Stimulated activated CD4-positive, alpha-beta T cell treated with anti-CD3 and anti-CD28 coated beads, Interleukin-4, amount 100 ng/mL, for 4 hours (primary cell): Measurements from ENCODE around the gene CNTNAP2.

Source experiments
- DNase-seq, 2 experiments: peaks; one replicate each; pipeline ENCODE4 v3.0.0-alpha.2; 2020

The CNTNAP2 gene

DNA sequence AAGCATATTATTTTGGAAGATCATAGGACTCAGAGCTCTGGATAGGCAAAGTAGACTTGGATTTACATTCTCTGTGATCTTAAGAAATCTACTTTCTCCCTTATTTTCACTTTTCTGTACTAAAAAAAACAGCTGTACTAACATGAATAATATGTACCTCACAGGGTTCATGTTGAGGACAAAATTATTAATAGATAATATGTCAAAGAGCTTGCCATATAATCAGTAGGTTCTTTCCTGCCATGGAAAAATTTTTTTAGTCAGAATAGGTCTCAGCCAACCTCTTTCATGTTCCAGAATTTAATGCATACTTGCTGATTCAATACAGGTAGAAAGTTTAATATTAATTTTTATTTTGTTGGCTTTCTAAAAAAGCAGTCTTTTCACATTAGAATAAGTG is 1693.7 kb downstream of the CNTNAP2 start:
- DNase-seq = no peak

DNA sequence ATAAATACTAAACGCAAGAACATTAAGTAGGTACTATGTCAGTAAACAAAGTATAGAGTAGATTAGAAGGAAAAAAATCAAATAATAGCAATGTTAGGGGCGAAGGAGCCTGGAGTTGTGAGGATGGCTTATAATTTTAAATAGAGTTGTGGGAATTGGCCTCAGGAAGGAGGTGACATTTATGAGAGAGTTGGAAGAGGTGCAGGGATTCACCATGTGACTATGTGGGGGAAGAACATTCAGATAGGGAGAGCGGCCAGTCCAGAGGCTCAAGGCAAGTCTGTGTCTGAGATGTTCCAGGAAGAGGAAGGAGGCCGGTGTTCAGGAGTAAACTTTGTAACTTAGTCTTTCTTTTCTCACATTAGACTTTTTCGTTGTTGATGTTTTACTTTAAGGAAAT is 1695.3 kb downstream of the CNTNAP2 start:
- no peak for DNase-seq

DNA sequence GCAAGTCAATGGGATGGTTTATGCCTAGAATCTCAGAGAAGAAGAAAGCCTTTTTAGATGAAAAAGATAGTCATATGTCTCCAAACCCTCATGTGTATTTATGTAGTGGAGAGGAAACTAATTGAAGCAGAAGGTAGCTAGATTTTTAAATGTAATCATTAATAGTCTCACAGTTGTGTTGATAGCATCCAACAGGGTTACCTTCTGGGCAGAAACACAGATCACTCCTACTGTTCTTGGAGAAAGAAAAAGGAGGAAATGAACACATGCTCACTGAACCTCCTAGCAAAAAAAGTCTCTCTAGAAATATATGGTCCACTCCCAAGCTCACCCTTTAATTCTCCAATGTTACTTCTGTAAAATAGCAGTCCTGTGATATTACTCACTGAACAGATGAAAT is 1696.7 kb downstream of the CNTNAP2 start:
- no peak for DNase-seq

DNA sequence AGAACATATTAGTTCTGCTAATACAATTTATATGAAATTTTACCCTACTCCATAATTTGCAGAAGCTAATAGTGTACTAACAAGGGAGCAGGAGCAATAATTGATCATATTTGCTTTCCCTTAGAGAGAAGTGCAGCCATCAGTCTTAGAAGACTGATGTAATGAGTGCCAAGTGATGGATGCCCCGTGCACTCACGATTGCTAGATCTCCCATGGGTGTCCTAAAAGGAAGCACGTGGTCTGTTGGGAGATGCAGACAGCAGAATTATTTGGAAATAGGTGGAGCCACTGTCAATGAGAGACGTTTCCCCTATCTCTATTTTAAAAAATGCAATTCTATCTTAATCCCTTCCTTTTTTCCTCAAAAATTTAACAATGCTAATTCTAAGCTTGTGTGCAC is 1701.7 kb downstream of the CNTNAP2 start:
- DNase-seq = no peak

DNA sequence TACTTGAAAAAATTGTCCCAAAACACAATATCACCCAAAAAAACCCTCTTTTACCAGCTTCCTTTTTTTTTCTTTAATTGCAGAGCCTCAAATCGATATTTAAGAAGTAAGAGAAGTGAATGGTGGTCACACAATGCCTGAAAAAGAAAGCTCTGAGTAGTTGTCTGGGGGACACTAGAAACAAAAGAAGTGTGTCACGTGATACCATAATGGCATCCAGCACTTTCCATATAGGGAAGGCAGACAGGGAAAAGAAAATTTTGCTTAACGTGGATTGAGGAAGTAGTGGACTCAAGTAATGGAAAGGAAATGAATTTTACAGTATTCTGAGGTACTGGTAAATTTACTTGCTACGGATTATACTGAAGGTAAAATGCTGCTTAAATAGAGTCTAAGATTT is 1708.1 kb downstream of the CNTNAP2 start:
- DNase-seq = no peak

DNA sequence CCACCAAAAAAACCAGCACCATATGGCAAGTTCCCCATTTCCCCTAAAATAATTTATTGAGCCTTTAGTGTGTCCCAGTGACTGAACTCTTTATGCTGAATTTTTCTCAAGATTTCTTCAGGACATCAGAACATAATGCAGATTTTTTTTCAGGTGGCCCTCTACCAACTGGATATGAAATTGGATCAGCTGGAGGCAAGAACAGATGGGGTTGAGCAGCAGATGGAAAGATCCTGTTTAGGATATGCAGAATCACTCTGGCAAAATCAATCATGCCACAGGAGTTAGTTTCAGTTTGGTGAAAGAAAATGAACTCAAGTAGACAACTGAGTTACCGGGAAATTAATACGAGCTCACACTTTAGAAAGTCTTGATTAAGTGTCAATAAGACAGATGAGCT is 1712.4 kb downstream of the CNTNAP2 start:
- DNase-seq = no peak

DNA sequence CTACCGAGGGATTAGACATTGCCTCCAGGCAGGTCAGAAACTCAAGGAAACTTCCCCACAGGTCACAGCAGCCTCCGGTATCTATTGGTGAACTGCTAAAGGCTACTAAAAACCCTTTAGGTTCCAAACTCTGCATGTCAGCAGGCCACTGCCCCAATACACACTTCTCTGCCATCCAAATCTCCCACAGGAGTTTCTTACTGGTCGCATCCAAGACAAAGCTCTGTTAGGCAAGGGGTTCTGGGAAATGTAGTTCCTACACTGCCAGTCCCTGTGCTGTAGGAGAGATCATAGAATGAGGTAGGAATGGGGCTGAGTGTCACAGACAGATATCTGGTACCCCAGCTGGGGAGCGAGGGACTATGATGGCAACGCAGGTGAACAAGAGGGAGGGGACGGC is 1717.0 kb downstream of the CNTNAP2 start:
- DNase-seq = no peak

DNA sequence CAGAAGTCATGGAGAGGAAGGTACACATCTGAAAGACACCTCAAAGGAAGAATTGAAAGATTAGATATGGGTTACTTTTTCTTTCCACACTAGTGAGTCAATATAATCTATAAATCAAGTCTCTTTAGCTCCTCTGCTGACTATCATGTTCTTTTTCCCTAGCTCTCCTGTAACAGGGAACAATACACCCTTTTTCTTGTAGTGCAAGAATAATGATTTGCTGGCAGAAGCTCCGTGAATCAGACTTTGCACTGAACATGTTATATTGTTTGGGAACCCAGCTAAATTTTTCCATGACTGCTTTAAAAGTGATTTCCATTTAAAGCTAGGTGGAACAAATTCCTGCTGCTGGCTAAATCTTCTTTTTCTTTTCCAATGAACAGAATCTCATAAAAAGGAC is 1717.4 kb downstream of the CNTNAP2 start:
- no peak for DNase-seq

DNA sequence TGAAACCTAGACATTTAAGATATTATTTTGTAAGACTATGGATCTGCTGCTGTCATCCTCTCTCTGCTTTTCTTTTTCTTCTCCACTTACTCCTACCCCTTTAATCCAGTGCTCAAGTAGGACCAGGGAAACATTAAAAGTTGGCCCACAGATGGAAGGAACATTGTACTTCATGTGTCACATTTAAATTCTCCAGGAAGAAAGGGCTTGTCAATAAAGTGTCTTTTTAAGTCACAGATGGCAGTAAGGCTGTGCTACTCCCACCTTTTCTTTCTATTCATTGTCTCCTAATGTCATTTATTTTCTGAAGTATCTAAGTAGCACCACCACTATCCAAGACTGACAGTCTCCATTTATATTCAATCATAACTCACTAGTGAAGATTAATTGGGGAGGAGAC is 1736.2 kb downstream of the CNTNAP2 start:
- DNase-seq = no peak

DNA sequence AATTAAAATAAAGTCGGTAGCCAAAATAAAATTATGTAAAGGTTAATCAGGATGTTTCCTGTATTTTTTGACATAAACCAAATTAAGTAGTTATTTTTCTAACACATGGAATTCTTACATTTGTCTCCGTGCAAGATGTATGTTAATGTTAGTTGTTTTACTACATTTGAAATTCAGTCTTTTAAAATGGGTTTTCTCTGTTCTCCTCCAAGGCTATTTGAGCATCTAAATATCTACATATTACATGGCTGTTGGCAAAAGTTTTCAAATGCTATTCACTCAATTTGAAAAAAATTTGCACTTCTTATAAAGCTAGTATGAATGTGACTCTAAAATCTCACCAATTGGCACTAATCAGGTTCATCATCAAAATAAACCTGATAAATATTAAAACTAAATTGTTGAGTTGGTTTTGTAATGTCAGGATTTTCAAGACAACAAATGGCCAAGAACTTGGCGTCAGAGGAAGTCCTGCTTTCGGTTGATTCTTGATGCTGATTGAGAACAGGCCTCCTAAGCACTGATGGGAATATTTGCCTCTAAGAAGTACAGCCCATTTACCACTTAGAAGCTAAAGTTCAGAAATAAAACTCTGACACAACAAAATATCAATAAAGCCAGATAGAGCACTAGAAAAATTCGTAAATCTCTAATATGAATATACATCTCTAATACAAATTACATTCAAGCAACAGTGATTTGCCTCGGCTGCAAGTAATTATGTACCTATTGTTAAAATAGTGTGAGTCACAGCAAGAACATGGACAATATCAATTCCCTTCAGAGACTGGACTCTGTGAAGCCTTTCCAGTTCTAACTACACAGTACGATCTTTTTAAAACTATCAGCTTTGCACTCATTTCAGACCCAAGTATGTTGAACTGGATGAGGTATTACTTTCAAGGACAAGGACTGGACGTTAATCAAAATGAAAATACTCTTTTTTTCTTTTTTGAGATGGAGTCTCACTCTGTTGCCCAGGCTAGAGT is 1740.8 kb downstream of the CNTNAP2 start:
- DNase-seq = no peak

DNA sequence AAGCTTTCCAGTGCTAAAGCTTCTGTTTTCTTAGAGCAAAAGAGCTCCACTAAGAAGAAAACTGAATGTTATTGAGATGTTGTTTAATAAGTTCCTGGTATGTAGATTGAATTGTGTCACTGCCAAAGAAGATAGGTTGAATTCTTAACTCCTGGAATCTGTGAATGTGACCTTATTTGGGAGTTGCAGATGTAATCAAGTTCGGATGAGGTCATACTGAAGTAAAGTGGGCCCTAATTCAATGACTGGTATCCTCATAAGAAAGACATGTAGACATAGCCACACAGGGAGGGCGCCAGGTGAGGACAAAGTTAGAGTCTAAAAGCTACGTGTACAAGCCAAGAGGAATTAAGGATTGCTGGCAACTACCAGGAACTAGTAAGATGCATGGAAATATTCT is 1741.8 kb downstream of the CNTNAP2 start:
- DNase-seq = no peak

DNA sequence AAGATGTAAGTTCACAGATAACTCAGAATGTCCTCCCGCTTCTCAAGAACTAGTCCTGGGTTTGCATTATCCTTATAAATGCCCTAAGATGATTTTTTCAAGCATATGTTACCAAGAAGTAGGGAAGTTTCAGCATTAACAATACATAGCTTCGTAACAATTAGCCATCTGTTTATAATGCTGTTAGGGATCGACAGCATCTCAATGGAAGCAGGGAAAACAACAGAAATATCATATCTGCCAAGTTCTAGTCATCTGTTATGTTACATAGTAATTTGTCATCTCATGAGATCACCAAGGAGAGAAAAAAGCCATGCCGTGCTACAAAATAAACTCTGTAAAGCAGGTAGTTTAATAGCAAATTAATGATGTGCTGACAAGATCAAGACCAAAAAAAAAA is 1742.4 kb downstream of the CNTNAP2 start:
- no peak for DNase-seq

DNA sequence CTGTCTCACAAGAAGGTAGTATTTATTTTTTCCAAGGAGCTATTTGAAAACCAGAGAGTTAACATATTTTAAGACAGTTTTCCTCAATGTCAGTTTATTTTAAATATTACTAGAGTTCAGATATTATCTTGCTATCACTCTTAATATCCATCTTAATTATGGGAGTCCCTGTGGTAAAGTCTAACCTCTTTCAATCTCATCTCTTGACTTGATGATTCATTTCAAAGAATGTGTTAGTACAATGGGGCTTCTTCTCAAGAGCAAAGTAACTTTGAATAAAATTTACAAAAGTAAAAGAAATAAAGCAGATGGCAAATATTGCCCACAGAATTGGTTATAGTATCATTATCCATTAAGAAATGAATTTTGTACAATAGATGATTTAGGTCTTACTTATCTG is 1742.9 kb downstream of the CNTNAP2 start:
- no peak for DNase-seq

DNA sequence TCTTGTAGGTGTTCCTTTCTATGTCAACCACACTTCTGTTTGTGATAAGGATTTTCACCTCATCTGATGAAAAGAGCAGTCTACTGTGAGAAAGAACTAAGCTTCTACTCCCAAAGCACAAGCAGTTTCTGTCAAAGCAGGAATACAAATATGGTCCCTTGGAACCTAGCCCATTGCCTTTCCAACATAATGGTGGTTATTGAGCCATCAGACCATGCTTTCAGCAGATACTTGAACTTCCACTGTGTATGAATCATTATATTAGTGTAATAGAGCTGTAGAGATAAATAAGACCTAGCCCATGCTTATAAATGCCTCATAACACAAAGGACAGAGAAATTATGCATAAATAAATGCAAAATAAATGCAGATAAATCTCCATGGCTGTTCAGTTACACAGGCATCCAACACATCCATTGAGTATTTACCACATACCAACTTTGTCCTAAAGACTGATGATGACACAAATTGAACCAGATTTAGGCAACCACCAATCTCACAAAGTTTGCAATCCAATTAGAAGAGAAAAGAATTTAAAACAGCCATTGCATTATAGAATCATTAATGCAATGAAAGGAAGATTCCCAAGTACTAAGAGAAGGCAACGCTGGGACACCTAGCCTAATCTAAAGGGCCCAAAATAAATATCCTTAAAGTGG is 1744.6 kb downstream of the CNTNAP2 start:
- no peak for DNase-seq

DNA sequence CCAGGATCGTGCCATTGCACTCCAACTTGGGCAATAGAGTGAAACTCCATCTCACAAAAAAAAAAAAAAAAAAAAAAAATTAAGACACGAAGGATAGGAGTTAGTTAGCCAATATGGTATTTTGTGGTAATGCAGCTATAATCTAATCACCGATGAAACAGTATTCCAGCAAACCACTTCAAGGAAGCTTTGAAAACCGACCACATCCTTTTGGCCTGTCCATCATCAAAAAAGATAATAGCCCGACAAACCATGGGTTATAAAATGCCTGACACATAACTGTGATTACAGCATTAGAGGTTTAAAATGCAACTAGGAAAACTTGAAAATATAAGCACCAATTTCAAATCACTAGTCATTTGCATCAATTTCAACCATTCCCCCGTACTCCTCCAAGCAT is 1745.3 kb downstream of the CNTNAP2 start:
- no peak for DNase-seq

DNA sequence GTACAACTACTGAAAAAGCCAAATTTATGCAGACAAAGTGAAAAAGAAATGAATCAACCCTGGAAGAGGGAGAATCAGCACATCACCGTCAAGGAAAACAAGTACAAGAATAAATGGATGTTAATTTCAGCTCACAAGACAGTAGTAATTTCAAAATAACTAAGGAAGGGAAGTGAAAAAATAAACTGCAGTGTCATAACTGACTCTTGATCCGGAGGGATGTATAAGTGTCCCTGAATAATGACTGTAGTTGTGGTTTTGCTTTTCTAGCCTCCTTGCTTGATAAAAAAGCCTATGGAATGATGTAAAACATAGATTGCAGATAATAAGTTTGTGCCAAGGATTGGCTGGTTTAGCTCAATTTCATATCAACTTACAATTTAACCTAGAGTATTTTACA is 1752.9 kb downstream of the CNTNAP2 start:
- DNase-seq = no peak

DNA sequence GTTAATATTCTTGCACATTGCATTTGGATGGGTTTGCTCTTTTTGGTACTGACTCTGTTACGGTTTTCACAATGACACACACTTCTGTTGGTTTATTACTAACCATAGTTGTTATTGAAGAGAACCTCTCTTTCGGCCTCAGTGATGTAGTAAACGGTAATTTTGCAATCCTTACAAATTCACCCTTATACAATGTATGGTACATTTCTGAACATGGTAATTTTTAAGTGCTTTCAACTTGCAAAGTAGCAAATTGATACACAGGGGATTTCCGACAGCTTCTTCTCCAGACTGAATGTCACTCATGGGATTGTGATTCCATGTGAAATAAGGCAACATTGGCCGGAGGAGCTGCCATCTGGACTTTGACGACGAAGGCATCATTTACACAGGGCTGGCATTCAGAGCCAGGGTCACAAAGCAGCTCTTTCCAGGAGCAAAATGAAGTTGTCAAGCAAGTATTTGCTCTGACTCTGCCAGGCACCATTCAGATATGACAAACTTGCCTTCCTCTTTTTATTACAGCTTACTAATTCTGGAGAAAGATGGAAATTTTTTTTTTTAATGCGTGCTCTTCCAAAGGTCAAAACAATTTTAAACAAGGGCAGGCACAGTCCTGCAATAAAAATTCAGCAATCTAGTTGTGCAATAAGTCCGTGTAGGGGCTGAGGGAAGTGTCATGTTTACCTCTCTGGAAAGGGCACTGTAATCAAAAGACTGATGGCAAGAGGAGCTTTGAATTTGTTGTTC is 1762.5 kb downstream of the CNTNAP2 start:
- no peak for DNase-seq

DNA sequence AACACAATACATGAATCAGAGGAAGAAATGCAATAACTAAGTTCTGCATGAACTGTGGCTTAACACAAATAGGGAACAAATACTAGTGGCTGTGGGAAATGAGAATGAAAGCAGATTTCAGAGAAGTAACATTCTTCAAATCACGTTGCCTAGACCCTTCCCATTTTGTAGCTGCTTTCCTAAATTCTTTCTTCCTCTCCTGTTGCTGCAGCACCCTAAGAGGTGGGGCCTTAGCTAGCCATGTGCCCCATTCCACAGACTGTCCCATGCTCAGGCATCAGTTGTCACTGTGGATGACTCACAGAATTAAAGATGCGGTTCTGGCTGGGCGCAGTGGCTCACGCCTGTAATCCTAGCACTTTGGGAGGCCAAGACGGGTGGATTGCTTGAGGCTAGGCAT is 1769.3 kb downstream of the CNTNAP2 start:
- DNase-seq = no peak

DNA sequence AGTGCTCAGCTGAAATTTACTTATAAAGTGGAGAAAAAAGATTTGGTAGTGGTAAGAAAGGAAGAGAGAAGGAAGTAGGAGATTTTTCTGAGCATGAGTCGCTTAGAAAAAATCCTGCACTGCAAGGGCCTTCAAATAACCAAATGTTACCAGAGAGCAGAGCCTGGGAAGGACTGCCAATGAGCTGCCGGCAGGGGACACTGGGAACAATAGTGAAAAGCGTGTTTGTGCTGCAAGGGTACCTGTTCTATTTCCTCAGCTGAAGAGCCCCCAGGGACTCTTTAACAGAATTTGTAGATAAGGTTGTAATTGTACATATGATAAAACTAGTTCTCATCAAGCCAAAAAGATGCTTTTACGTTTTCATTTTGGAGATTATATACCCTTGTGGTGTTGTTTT is 1777.7 kb downstream of the CNTNAP2 start:
- no peak for DNase-seq

DNA sequence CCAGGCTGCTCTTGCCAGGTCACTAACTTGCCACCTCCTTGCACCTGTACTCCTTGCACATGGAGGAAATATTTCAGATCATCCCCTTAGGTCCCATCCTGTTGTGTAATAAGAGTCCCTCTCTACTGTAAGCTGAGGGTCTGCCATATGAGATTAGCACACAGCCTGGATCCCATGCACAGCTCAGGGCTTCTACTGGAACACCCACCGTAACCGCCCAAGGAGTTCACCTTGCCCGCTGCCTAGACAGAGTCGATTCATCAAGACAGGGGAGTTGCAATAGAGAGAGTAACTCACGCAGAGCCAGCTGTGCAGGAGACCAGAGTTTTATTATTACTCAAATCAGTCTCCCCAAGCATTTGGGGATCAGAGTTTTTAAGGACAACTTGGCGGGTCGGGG is 1779.5 kb downstream of the CNTNAP2 start:
- no peak for DNase-seq

DNA sequence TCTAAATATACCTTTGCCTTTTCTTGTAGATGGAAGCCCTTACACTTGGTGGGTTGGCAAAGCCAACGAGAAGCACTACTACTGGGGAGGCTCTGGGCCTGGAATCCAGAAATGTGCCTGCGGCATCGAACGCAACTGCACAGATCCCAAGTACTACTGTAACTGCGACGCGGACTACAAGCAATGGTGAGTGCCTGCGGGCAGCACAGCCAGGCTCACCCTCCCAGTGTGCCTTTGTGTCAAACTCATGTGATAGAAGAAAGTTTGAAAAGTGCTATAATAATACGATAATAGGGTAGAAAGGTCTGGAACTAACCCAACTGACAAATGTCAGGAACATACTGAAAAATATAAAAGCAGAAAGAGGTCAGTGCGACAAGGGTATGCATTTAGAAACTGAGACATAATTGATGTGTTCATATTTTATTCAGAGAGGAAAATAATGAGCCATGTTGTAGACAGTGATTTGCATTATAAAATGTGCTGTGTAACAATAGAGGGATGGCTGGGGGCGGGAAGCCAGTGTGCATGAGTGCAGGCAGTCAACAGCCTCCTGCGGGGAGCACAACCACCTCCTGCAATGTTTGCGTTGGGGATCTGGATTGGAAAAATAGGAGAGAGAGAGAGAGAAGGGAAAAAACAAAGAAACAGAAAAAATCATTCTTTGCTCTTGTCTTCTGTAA is 1787.1 kb downstream of the CNTNAP2 start:
- no peak for DNase-seq

DNA sequence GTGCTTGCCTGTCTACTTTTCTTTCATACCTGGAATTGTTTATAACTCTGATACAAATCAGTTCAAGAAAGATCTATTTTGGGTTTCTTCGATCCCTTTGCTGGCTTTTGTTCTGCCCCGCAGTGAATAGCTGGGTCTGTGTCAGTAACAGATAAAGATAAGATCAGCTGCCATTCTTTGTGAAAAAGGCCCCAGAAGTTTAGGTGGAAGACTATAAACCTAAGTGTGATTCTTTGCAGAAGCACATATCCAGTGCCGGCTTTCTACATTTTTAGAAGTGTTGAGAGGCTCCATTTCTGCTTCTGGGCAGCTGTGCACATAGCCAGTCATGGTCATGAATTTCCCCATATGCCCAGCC is 1787.6 kb downstream of the CNTNAP2 start:
- DNase-seq = no peak
